GM21825 (cell line): ENCODE measurements around the gene PLEKHF1.
"Not testable (repeated sequence)": the region's sequence is repeated elsewhere in the genome, so short reads cannot be mapped to it uniquely, and the experiment has no call there.

ENCODE experiments used
- ATAC-seq: cut with Tn5 transposase; IDR thresholded peaks from one replicate; pipeline ENCODE4 v1.9.1; 2021; ENCODE audit warnings: mild to moderate bottlenecking, moderate library complexity; ENCODE audit not compliant: unreplicated experiment

Gene PLEKHF1

GRCh38 chr19:29697523-29698261, 32.4 kb downstream of the PLEKHF1 start:
- ATAC-seq = no peak

GRCh38 chr19:29699861-29700260, 34.6 kb downstream of the PLEKHF1 start:
- no peak for ATAC-seq

- no peak for ATAC-seq
Observed at GRCh38 chr19:29700498-29700897, 35.2 kb downstream of the PLEKHF1 start.

DNA sequence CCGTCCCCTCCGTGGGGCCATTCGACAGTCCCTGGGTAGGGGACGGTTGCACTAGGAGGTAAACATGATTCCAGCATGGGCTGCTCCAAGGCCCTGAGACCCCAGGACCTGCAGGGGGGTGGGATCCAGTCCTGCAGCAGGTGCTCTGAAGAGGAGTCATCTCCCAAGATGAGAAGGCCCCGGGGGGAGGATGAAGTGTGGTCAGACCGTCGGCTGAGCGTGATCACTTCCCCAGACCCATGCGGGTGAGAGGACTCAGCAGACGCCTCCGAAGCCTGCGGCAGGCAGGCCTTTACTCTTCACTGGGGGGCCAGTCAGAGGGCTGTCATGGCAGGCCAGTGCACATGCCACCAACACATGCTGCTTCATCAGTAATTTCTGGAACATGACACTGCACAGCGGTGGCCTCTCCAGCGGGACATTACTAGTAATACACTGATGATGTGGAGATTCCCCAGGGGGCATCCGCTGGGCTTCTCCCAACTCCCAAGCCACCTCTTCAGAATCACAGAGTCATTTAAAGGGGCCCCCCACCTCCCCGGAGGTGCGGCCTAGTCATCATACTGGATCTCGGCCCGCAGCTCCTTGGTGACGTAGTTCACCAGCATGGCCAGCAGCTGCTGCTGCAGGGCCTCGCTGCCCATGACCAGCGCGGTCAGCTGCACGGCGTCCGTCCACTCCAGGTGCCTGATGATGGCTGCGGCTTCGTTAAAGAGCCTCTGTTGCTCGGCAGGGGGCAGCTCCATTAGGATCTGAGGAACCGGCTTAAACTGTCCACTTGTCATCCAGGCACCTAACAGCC, 37.1 kb downstream of the PLEKHF1 start:
- ATAC-seq = no peak

GRCh38 chr19:29702963-29703320, 37.7 kb downstream of the PLEKHF1 start:
- no peak for ATAC-seq

- no peak for ATAC-seq
Observed at GRCh38 chr19:29704562-29705558, 39.6 kb downstream of the PLEKHF1 start.

- no peak for ATAC-seq
Observed at GRCh38 chr19:29705706-29706105, 40.4 kb downstream of the PLEKHF1 start.

- ATAC-seq = no peak
Observed at GRCh38 chr19:29706635-29707034, 41.4 kb downstream of the PLEKHF1 start.

GRCh38 chr19:29708554-29709439, 43.5 kb downstream of the PLEKHF1 start:
- ATAC-seq = no peak

DNA sequence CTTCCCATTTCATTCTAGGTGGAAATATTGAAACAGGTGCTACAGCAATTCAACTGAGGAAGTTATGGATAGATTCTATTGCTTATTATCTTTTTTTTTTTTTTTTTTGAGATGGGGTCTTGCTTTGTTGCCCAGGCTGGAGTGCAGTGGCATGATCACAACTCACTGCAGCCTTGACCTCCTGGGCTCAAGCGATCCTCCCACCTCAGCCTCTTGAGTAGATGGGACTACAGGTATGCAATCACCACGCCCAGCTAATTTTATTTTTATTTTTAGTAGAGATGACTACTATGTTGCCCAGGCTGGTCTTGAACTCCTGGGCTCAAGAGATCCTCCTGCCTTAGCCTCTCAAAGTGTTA, 44.2 kb downstream of the PLEKHF1 start:
- not testable (repeated sequence) for ATAC-seq

DNA sequence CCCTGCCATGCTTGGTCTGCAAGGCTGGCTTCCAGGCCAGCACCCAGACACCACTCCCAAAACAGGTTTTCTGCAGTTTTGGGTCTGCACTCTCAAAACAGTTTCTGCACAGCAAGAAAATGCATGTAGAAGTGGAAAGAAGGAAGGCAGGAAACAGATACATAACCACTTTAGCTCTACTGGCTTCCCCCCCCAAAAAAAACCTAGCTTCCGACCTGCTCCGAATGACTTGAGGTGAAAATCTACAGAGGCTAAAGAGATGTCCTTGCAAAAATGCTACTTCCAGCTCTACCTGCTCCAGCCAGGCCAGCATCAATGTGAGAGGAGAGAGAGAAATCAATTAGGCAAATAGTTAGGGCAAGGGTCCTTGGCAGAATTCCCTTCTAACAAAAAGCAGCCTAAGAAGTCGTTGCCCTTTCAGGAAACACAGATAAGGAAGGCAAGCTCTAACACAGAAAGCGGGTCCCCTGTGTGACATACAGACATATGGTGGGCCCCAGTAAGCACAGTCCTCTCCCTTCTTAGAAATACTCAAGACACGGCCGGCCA, 46.4 kb downstream of the PLEKHF1 start:
- ATAC-seq = no peak

DNA sequence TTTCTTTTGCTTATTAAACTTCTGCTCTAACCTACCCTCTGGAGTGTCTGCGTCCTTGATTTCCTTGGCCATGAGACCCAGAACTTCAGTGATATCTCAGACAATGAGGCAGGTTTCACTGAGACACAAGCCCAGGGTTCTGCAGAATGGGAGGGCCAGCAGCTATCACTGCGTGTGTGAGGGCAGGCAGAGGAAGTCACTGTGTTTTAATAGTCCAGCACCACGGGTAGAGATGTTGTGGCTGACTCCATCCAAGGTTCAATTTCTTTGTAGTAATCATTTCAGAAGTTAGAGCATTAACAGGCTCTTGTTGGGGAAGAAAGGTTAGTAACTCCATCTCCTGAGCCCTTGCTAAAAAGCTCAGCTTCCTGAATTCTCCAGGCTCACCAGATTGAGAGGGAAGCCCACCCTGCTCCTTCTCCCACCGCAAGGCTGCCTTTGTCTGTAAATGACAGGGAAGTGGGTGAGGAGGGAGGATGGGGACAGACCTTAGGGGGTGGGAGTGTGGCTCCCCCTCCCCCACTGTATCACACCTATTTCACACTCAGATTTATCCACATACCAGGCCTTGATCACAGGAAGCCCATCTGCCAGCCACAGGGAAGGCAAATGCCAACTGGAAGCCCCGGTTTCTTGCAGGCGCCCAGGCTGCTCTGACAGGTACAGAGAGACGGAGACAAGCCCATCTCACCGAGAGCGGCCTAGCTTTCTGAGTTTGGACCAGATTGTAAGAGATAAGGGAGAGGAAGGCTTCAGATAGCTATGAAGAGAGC, 47.7 kb downstream of the PLEKHF1 start:
- ATAC-seq = no peak

DNA sequence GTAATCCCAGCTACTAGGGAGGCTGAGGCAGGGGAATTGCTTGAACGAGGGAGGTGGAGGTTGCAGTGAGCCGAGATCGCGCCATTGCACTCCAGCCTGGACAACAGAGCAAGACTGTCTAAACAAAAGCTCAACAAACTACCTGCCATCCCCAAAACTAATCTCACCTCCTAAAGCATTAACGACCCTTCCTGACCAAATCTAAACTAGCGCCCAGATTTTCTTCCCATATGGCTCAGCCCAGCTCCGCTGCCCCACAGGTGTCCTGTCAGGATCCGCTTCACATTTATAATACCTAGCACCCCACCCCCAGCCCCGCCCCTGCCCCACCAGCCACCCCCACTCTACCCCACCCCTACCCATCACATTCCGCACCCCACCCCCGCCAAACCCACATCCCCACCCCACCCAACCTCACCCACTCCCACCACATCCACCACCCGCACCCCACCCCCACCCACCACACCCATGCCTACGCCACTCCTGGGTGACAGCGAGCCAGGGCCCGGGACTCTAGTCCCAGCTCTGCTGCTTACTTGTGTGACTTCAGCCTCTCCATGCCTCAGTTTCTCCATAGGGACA, 49.2 kb downstream of the PLEKHF1 start:
- peak; percentile 26 for ATAC-seq

- ATAC-seq = peak; percentile 66
Observed at GRCh38 chr19:29714953-29715700, 49.9 kb downstream of the PLEKHF1 start, which contains the start of gene C19orf12. Gene C19orf12, minus strand, starts transcription at chr19:29715261. Its CDS starts 6,848 bp downstream, at chr19:29708413.

GRCh38 chr19:29715701-29716581, 50.7 kb downstream of the PLEKHF1 start:
- ATAC-seq = no peak

GRCh38 chr19:29717051-29717450, 51.8 kb downstream of the PLEKHF1 start:
- no peak for ATAC-seq

DNA sequence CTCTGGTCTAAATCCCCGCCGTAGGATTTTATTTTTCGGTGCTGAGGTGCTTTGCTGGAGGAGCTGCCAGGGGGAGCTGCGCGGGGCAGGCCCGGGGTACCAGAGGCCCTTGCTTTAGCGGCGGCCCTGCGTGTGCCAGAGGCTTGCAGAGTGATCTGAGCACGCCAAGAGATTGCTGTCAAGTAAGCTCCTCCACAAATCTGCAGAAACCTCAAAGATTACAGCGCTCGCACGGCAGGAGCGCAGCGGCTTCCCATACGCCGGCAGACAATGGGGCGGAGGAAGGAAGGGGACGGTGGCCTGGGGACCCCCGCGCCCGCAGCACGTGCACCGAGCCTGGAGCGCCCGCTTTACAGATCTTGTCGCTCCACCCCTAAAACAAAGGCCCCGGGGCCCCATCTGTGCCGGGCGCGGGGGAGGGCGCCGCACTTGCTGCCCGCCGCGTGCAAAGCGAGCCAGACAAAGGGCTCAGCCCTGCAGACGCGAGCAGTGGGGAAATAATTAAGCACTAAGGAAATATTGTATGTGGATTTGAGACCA, 58.9 kb downstream of the PLEKHF1 start:
- no peak for ATAC-seq
